OCI-LY7 (cell line): Measurements from ENCODE around the gene CYP27C1. TPM values are rescaled to one million over a fixed set of nuclear protein-coding genes. Genes with fewer than 3 reads are reported as not detected.

Source experiments
- BruUV-seq: library from RNA; stranded (reverse); fragments of 400-500 nt; replicated peaks from 2 replicates; lab custom pipeline; 2021; lab: Mats Ljungman, UMichigan
- CTCF ChIA-PET: fragments of 300-600 bp; sonication (Branson Sonifier 250); formaldehyde crosslinking; loops from one replicate; lab custom pipeline; 2022; ENCODE audit warnings: antibody characterized with exemption; ENCODE audit not compliant: unreplicated experiment; lab: Charles Lee
- POLR2A ChIA-PET: fragments of 300-600 bp; sonication (Branson Sonifier 250); formaldehyde crosslinking; loops from one replicate; lab custom pipeline; 2022; ENCODE audit warnings: antibody characterized with exemption; lab: Charles Lee
- DNase-seq: peaks from one replicate; pipeline ENCODE4 v3.0.0-alpha.2; 2015; ENCODE audit warnings: low spot score
- H2AFZ ChIP-seq: fragments of 200-600 bp; sonication (generic), shearing (Covaris generic); 2 replicates; pipeline ENCODE4 v1.6.1; 2014; ENCODE audit warnings: mild to moderate bottlenecking, antibody characterized with exemption, low read length, moderate library complexity
- H3K27ac ChIP-seq: fragments of 200-600 bp; sonication (generic); 2 replicates; pipeline ENCODE4 v1.5.1; 2014; ENCODE audit warnings: mixed run types, low read depth, mild to moderate bottlenecking, moderate library complexity, low read length, inconsistent platforms; ENCODE audit not compliant: poor library complexity, severe bottlenecking
- H3K36me3 ChIP-seq: fragments of 200-600 bp; sonication (generic); 2 replicates; pipeline ENCODE4 v1.6.1; 2014; ENCODE audit warnings: mild to moderate bottlenecking, antibody characterized with exemption, low read length, moderate library complexity, mixed read lengths; ENCODE audit not compliant: insufficient read depth
- H3K4me1 ChIP-seq: fragments of 200-600 bp; sonication (generic); 2 replicates; pipeline ENCODE4 v1.5.1; 2014; ENCODE audit warnings: mild to moderate bottlenecking, low read length; ENCODE audit not compliant: insufficient read depth, poor library complexity, severe bottlenecking
- H3K4me2 ChIP-seq: fragments of 200-600 bp; sonication (generic); 2 replicates; pipeline ENCODE4 v1.6.1; 2014; ENCODE audit warnings: mild to moderate bottlenecking, low read length
- H3K4me3 ChIP-seq: fragments of 200-600 bp; sonication (generic); 2 replicates; pipeline ENCODE4 v1.5.1; 2014; ENCODE audit warnings: mild to moderate bottlenecking, low read depth, low read length; ENCODE audit not compliant: poor library complexity, severe bottlenecking
- H3K79me2 ChIP-seq: fragments of 200-600 bp; sonication (generic); 2 replicates; pipeline ENCODE4 v1.6.1; 2016; ENCODE audit warnings: low read depth, mild to moderate bottlenecking, low read length, moderate library complexity, mixed read lengths; ENCODE audit not compliant: insufficient read depth
- H3K9me2 ChIP-seq: fragments of 200-600 bp; sonication (generic); 2 replicates; pipeline ENCODE4 v1.6.1; 2016; ENCODE audit warnings: mild to moderate bottlenecking, low read length, mixed read lengths; ENCODE audit not compliant: insufficient read depth
- H3K9me3 ChIP-seq: fragments of 200-600 bp; sonication (generic); 2 replicates; pipeline ENCODE4 v1.6.1; 2014; ENCODE audit warnings: mild to moderate bottlenecking, mixed run types, low read length, mixed read lengths
- H4K20me1 ChIP-seq: fragments of 200-600 bp; sonication (generic); 2 replicates; pipeline ENCODE4 v1.6.1; 2014; ENCODE audit warnings: mild to moderate bottlenecking, antibody characterized with exemption, low read length, moderate library complexity, mixed read lengths; ENCODE audit not compliant: insufficient read depth
- EZH2phosphoT487 ChIP-seq: fragments of 200-600 bp; sonication (generic); IDR thresholded peaks from 2 replicates; pipeline ENCODE4 v1.6.1; 2018; ENCODE audit warnings: low read depth, borderline replicate concordance, mild to moderate bottlenecking, mixed run types, antibody characterized with exemption, low read length, moderate library complexity, mixed read lengths
- intact Hi-C: fragments of 100-400 bp; cut with micrococcal nuclease; formaldehyde crosslinking; loops from one replicate; pipeline ENCODE4 v1.10.0; 2022; ENCODE audit not compliant: unreplicated experiment
- total RNA-seq, 2 experiments: library from RNA; depleted of rRNA in 1 of 2; stranded (reverse); fragments of >200 nt in 1 of 2; shearing (Covaris generic) in 1 of 2; gene quantifications; 2 replicates each; pipeline ENCODE4 v1.2.3, GENCODE V29; 2014 to 2022
- TF ChIP-seq, protein P1 (sequence below): fragments of 200-600 bp; sonication (generic); conservative IDR thresholded peaks from 2 replicates; pipeline ENCODE4 v1.5.1; 2014; ENCODE audit warnings: mild to moderate bottlenecking, antibody characterized with exemption, low read length, moderate library complexity, mixed read lengths

The CYP27C1 gene
- total RNA-seq, 2 experiments from 2014 or later = not detected

- H3K27ac ChIP-seq = no peak overlapping the region
- peaks cover 5% of the 10 kb centered on the region; the same call in 1 of the 2 replicates for H3K9me3 ChIP-seq
- no peak overlapping the region for H2AFZ ChIP-seq
- no peaks in the 10 kb centered on the region for H4K20me1 ChIP-seq
- H3K9me2 ChIP-seq = no peaks in the 10 kb centered on the region
- H3K4me2 ChIP-seq = no peak overlapping the region
- POLR2A ChIA-PET = no interaction called here
- CTCF ChIA-PET = no interaction called here
- intact Hi-C loops = no loop called here
- H3K4me3 ChIP-seq = no peak overlapping the region
- H3K36me3 ChIP-seq = no peaks in the 10 kb centered on the region
- TF ChIP-seq EZH2phosphoT487 = no peak
- TF ChIP-seq, protein P1, sequence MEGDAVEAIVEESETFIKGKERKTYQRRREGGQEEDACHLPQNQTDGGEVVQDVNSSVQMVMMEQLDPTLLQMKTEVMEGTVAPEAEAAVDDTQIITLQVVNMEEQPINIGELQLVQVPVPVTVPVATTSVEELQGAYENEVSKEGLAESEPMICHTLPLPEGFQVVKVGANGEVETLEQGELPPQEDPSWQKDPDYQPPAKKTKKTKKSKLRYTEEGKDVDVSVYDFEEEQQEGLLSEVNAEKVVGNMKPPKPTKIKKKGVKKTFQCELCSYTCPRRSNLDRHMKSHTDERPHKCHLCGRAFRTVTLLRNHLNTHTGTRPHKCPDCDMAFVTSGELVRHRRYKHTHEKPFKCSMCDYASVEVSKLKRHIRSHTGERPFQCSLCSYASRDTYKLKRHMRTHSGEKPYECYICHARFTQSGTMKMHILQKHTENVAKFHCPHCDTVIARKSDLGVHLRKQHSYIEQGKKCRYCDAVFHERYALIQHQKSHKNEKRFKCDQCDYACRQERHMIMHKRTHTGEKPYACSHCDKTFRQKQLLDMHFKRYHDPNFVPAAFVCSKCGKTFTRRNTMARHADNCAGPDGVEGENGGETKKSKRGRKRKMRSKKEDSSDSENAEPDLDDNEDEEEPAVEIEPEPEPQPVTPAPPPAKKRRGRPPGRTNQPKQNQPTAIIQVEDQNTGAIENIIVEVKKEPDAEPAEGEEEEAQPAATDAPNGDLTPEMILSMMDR = no peak
- no TSS peak for BruUV-seq
- H3K4me1 ChIP-seq = no peaks in the 10 kb centered on the region
- no peak for DNase-seq
- H3K79me2 ChIP-seq = no peaks in the 10 kb centered on the region
Measured at GRCh38 chr2:127193164-127193966, 26.7 kb downstream of the CYP27C1 start.

DNA sequence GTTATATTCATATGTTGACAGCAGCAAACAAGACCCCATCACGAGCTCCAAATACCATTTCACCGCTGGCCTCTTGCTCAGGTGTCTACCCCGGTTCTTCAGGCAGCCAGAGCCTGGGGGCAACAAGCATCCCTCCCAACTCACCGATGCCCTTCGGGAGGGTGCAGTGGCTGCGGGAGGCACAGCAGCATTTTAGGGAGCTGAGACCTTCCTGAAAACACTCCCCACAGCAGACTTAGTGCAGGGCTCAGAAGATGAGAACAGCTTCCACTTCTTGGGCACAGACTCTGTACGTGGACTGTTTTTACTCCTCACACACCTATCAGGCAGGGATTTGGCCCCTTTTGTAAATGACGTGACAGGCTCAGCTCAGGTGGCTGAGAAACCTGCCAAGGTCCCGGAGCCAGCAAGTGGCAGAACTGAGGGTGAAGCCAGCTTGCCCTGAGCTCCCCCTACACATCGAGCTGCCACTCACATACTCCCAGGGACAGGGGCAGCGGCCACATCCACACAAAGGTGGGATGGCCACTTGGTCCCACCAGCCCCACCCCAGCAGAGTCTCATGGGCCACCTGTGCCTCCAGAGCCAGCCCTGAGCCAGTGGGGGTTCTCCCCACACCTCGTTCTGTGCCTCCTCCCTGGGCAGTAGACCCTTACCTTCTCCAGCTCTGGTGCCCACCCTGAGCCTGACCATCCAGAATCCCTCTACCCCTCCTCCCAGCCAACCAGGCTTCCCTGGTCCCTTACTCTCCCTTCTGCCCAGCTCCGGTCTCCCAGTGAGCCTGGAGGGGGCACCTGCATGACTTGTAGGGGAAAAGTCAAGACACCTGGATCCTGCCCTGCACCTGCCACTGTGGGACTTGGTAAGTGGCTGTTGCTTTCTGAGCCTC lies 28.5 kb downstream of the CYP27C1 start:
- BruUV-seq = no TSS peak
- intact Hi-C loops = no loop called here
- Histone ChIP-seq H4K20me1 (no peaks in the 10 kb centered on the region), H3K4me2 (no peak overlapping the region), H3K4me3 (no peak overlapping the region), H3K36me3 (no peaks in the 10 kb centered on the region), H3K27ac (no peak overlapping the region), H3K79me2 (no peaks in the 10 kb centered on the region), H3K9me2 (no peaks in the 10 kb centered on the region), H2AFZ (no peak overlapping the region), H3K9me3 (peaks cover 5% of the 10 kb centered on the region; the same call in 1 of the 2 replicates), H3K4me1 (no peaks in the 10 kb centered on the region)
- CTCF ChIA-PET = no interaction called here
- DNase-seq = no peak
- POLR2A ChIA-PET = interaction anchor here (0.6 to 0.8 kb wide), 2 partner anchors 21 to 1308 kb away, joined by 3 to 4 read pairs; no protein-coding TSS in a partner anchor
- TF ChIP-seq EZH2phosphoT487 = no peak

DNA sequence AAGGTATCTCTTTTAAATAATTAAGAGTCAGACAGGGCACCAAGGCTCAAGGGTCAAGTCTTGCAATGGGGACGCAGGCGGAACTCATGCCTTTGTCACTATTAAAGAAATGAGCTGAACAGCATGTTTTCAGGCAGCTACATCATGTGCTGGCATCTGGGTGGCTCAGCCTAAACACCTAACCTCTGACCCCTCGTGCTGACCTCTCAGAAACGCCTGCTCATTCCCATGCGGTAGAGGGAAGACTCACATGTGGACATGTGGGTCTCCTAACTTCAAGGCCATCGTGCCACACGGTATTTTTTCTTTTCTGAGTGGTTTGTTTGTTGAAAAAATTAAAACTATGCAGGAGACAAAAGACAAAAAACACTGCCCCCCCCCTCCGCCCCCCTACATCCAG lies 31.3 kb downstream of the CYP27C1 start:
- H2AFZ ChIP-seq = no peak overlapping the region
- BruUV-seq = no TSS peak
- ChIA-PET POLR2A (no interaction called here), CTCF (no interaction called here)
- H3K36me3 ChIP-seq = no peaks in the 10 kb centered on the region
- no peak overlapping the region for H3K27ac ChIP-seq
- H3K79me2 ChIP-seq = no peaks in the 10 kb centered on the region
- peaks cover 5% of the 10 kb centered on the region; the same call in 1 of the 2 replicates for H3K9me3 ChIP-seq
- H4K20me1 ChIP-seq = no peaks in the 10 kb centered on the region
- no peak overlapping the region for H3K4me3 ChIP-seq
- TF ChIP-seq, protein P1 = no peak
- TF ChIP-seq EZH2phosphoT487 = no peak
- DNase-seq = no peak
- no peaks in the 10 kb centered on the region for H3K9me2 ChIP-seq
- intact Hi-C loops = no loop called here
- no peak overlapping the region for H3K4me2 ChIP-seq
- no peaks in the 10 kb centered on the region for H3K4me1 ChIP-seq
